Measurements from ENCODE around the gene IP6K1. TPM values are rescaled to one million over a fixed set of nuclear protein-coding genes. Genes with fewer than 3 reads are reported as not detected.
"Not testable (repeated sequence)": the region's sequence is repeated elsewhere in the genome, so short reads cannot be mapped to it uniquely, and the experiment has no call there.

Gene IP6K1
- total and polyA plus RNA-seq, 2 donors (not counting 1 experiment from before 2014, with no cell fraction given): 27.8 to 77.8 TPM

DNA sequence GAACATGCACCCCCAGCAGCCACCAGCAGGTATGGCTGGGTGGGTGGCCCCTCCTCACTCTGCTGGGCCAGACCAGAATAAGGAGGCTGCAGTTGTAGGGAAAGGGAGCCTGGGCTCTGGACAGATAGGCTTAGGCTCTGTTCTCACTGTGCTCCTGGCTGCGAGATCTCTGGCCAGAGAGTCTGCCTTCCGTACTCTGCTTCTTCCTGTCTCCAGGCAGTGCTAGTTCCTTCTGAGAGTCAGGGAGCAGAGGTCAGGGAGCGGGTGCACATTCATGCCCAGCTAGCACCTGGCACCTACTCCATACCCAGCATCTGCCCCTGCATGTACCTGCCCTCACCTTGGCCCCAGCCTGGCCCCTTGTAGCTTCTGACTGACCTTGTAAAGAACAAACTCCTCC is 94.9 kb downstream of the IP6K1 start:
- Mint-ChIP-seq H3K4me3 (peak overlapping the region; percentile 16), H3K4me1 (peaks cover 38% of the 10 kb centered on the region)
- Histone ChIP-seq H3K27me3 (replicated peaks in 1 of 4; ENCODE audit: control extremely low read depth in 1 of 4, control insufficient read depth in 3 of 4, insufficient read depth in 4 of 4, low read length in 3 of 4) (peaks cover 0 to 10% (median 0%) of the 10 kb centered on the region in 4 experiments), H3K79me2 (ENCODE audit: control insufficient read depth, insufficient read depth, low read length) (peaks cover 32% of the 10 kb centered on the region), H3K4me1 (ENCODE audit: control insufficient read depth in 2 of 2, insufficient read depth in 2 of 2, low read length in 2 of 2) (peaks cover 16 to 31% of the 10 kb centered on the region in 2 donors)
- ATAC-seq (ENCODE audit: low read depth); H3K27me3 Mint-ChIP-seq; H3K9me3 Mint-ChIP-seq (ENCODE audit: insufficient read depth); H3K27ac ChIP-seq (ENCODE audit: low read length in 2 of 2); DNase-seq; POLR2A ChIA-PET; H3K36me3 ChIP-seq (replicated peaks in 1 of 2; ENCODE audit: control extremely low read depth in 1 of 2, control insufficient read depth in 1 of 2, extremely low read depth in 1 of 2, insufficient read depth in 2 of 2, low read length in 1 of 2); H3K27ac Mint-ChIP-seq; intact Hi-C loops (cut with micrococcal nuclease); H4K20me1 ChIP-seq (ENCODE audit: control insufficient read depth, insufficient read depth, low read length, poor library complexity, severe bottlenecking); H3K9ac ChIP-seq (ENCODE audit: low read length); H3K9me3 ChIP-seq (ENCODE audit: control extremely low read depth in 1 of 3, control insufficient read depth in 2 of 3, insufficient read depth in 1 of 3, low read length in 2 of 3); H2AFZ ChIP-seq (ENCODE audit: insufficient read depth, low read depth, low read length, poor library complexity, severe bottlenecking); H3K4me2 ChIP-seq (replicated peaks; ENCODE audit: low read depth, low read length, poor library complexity, severe bottlenecking); CTCF ChIA-PET; H3K4me3 ChIP-seq (ENCODE audit: control extremely low read depth in 1 of 5, extremely low read depth in 1 of 5, insufficient read depth in 1 of 5, low read depth in 2 of 5, low read length in 4 of 5): not testable (repeated sequence)
- 96% methylated on average over 2 of the region's 3 CpGs for WGBS (ENCODE audit: insufficient coverage)

DNA sequence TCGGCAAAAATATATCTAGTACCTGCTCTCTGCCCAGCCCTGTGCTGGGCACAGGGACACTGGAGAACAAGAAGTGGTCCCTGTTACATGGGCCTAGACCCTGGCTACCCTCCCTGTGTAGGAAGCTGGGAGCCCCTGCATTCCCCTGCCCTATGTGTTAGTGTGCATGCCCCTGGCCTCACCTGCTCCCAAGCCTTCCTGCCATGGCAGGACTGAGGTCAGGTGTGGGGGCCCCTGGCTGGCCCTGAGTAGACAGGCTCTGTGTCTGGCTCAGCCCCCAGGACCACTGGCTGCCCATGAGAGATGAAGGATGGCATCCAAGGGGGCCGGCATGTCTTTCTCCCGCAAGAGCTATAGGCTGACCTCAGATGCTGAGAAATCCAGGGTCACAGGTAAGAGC is 95.5 kb downstream of the IP6K1 start:
- H2AFZ ChIP-seq (ENCODE audit: insufficient read depth, low read depth, low read length, poor library complexity, severe bottlenecking); ATAC-seq (ENCODE audit: low read depth); POLR2A ChIA-PET; intact Hi-C loops (cut with micrococcal nuclease); H4K20me1 ChIP-seq (ENCODE audit: control insufficient read depth, insufficient read depth, low read length, poor library complexity, severe bottlenecking); H3K9ac ChIP-seq (ENCODE audit: low read length); H3K9me3 ChIP-seq (ENCODE audit: control extremely low read depth in 1 of 3, control insufficient read depth in 2 of 3, insufficient read depth in 1 of 3, low read length in 2 of 3); H3K27ac Mint-ChIP-seq; H3K27me3 Mint-ChIP-seq; H3K4me2 ChIP-seq (replicated peaks; ENCODE audit: low read depth, low read length, poor library complexity, severe bottlenecking); CTCF ChIA-PET; DNase-seq; H3K4me3 ChIP-seq (ENCODE audit: control extremely low read depth in 1 of 5, extremely low read depth in 1 of 5, insufficient read depth in 1 of 5, low read depth in 2 of 5, low read length in 4 of 5); H3K9me3 Mint-ChIP-seq (ENCODE audit: insufficient read depth); H3K36me3 ChIP-seq (replicated peaks in 1 of 2; ENCODE audit: control extremely low read depth in 1 of 2, control insufficient read depth in 1 of 2, extremely low read depth in 1 of 2, insufficient read depth in 2 of 2, low read length in 1 of 2); H3K27ac ChIP-seq (ENCODE audit: low read length in 2 of 2): not testable (repeated sequence)
- Histone ChIP-seq H3K79me2 (ENCODE audit: control insufficient read depth, insufficient read depth, low read length) (peaks cover 32% of the 10 kb centered on the region), H3K27me3 (replicated peaks in 1 of 4; ENCODE audit: control extremely low read depth in 1 of 4, control insufficient read depth in 3 of 4, insufficient read depth in 4 of 4, low read length in 3 of 4) (peaks cover 0 to 13% (median 0%) of the 10 kb centered on the region in 4 experiments), H3K4me1 (ENCODE audit: control insufficient read depth in 2 of 2, insufficient read depth in 2 of 2, low read length in 2 of 2) (peaks cover 16 to 36% of the 10 kb centered on the region in 2 donors)
- H3K4me3 Mint-ChIP-seq: peak overlapping the region; percentile 97
- WGBS (ENCODE audit: insufficient coverage): 97% methylated on average over 3 of the region's 3 CpGs
- H3K4me1 Mint-ChIP-seq: peaks cover 40% of the 10 kb centered on the region

DNA sequence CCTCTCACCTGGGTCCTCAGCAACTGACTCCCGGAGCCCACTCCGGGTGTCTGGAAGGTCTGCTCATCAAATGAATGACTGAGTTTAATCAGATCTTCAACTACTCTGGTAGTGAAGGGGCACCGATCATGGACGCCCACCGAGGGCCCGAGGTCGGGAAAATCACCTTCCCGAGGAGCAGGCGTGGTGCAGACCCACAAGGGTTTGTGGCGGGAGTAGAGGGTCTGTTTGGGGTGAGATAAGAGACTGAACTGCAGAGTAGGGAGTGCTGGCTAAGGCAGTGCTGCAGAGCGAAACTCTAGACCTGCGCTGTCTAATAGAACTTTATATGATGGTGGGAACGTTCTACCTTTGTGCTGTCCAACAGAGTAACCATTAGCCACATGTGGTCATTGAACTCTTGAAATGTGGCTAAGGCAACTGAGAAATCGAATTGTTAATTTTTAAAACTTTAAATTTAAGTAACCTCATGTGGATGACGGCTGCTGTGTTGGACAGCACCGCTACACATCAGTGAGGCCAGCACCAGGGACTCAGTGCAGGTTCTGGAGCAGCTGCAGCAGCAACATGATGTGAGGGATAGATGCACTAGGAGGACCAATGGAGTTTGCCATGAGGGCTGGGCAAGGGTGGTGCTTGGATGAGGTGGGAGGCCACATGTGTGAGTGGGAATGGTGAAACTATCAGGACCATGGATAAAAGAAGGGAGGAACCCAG is 96.3 kb downstream of the IP6K1 start:
- Histone ChIP-seq H3K4me1 (ENCODE audit: control insufficient read depth in 2 of 2, insufficient read depth in 2 of 2, low read length in 2 of 2) (peaks cover 16 to 38% of the 10 kb centered on the region in 2 donors), H3K4me2 (replicated peaks; ENCODE audit: low read depth, low read length, poor library complexity, severe bottlenecking) (peak overlapping the region; percentile 83), H3K79me2 (ENCODE audit: control insufficient read depth, insufficient read depth, low read length) (peaks cover 28% of the 10 kb centered on the region), H3K27ac (ENCODE audit: low read length in 2 of 2) (peak overlapping the region; percentile 34 to 78), H3K27me3 (replicated peaks in 1 of 4; ENCODE audit: control extremely low read depth in 1 of 4, control insufficient read depth in 3 of 4, insufficient read depth in 4 of 4, low read length in 3 of 4) (peaks cover 0 to 13% (median 0%) of the 10 kb centered on the region in 4 experiments), H2AFZ (ENCODE audit: insufficient read depth, low read depth, low read length, poor library complexity, severe bottlenecking) (peak overlapping the region; percentile 82), H3K9ac (ENCODE audit: low read length) (peak overlapping the region; percentile 97), H3K4me3 (ENCODE audit: control extremely low read depth in 1 of 5, extremely low read depth in 1 of 5, insufficient read depth in 1 of 5, low read depth in 2 of 5, low read length in 4 of 5) (peak overlapping the region; percentile 44 to 99 (median 92))
- H3K27me3 Mint-ChIP-seq; DNase-seq; H3K36me3 ChIP-seq (replicated peaks in 1 of 2; ENCODE audit: control extremely low read depth in 1 of 2, control insufficient read depth in 1 of 2, extremely low read depth in 1 of 2, insufficient read depth in 2 of 2, low read length in 1 of 2); CTCF ChIA-PET; ATAC-seq (ENCODE audit: low read depth); H3K9me3 ChIP-seq (ENCODE audit: control extremely low read depth in 1 of 3, control insufficient read depth in 2 of 3, insufficient read depth in 1 of 3, low read length in 2 of 3); H4K20me1 ChIP-seq (ENCODE audit: control insufficient read depth, insufficient read depth, low read length, poor library complexity, severe bottlenecking); H3K9me3 Mint-ChIP-seq (ENCODE audit: insufficient read depth): not testable (repeated sequence)
- POLR2A ChIA-PET: interaction anchor here (0.6 to 0.7 kb wide), 3 partner anchors 17 to 1249 kb away, joined by 3 to 5 read pairs (median 3); partner anchors contain the start of gene MON1A
- intact Hi-C loops (cut with micrococcal nuclease): loop anchor here (1.0 kb wide), 1 partner anchor 16 kb away; the partner anchor contains the start of gene APEH
- peak overlapping the region; percentile 95 for H3K27ac Mint-ChIP-seq
- peaks cover 43% of the 10 kb centered on the region for H3K4me1 Mint-ChIP-seq
- 12% methylated on average over 15 of the region's 16 CpGs for WGBS (ENCODE audit: insufficient coverage)
- H3K4me3 Mint-ChIP-seq: peak overlapping the region; percentile 97
